ENCODE data around the gene DPP6.
"Not testable (repeated sequence)": the region's sequence is repeated elsewhere in the genome, so short reads cannot be mapped to it uniquely, and the experiment has no call there.

DPP6 gene

DNA sequence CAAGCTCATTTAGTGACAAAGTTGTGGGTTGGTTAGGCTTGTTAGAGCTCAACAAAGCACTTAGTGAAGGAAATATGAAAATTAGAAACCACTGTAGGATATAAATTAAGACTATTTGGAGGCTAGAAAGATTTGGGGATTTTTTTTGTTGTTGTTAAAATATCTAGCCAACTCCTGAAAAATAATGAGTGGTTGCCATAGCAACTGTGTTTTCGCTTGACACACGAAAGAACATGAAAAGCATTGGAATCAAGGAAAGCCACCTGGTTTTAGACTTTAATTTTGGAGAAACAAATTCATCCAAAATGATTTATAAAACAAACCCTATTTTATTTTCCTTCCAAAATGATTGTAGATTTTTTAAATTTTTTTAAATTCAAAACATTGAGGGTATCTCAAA, 26.3 kb downstream of the DPP6 start:
- not testable (repeated sequence) for DNase-seq

GRCh38 chr7:154080249-154080648, 28.1 kb downstream of the DPP6 start:
- DNase-seq: not testable (repeated sequence)

- not testable (repeated sequence) for DNase-seq
Observed at GRCh38 chr7:154087037-154087725, 35.0 kb downstream of the DPP6 start.

DNA sequence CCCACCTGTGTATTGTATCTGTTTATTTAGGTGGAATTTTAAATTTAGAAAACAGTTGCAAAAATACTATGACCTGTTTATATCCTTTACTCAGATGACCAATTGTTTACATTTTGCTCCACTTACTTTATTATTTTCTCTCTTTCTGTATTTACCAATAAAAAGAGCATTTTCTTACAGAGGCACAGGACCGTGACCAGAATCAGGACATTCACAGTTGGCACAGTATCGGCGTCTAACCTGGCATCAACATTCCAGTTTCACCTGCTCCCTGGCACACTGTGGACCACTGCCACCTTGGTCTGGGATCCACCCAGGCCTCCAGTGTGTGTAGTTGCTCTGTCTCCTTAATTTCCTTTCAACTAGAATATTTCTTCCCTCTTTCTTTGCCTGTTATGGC, 39.9 kb downstream of the DPP6 start:
- DNase-seq: not testable (repeated sequence)

DNA sequence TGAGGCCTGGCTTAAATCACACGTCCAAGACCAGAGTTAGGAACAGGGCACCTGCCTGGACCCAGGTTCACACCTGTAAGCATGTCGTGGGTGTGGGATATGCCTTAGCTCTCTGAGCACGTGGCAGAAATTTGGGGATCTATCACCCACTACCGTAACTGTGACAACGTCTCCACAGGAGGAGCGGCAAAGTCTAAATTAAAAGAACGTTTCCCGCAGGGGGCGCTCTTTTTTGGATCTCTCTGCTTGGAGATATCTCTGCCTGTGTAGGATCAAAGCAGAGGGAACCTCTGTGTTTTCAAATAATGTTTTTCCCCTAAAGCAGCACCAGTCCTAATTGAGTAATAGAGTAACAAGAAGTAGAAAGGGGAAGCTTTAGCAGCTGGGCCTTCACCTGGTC, 43.0 kb downstream of the DPP6 start:
- not testable (repeated sequence) for DNase-seq

DNA sequence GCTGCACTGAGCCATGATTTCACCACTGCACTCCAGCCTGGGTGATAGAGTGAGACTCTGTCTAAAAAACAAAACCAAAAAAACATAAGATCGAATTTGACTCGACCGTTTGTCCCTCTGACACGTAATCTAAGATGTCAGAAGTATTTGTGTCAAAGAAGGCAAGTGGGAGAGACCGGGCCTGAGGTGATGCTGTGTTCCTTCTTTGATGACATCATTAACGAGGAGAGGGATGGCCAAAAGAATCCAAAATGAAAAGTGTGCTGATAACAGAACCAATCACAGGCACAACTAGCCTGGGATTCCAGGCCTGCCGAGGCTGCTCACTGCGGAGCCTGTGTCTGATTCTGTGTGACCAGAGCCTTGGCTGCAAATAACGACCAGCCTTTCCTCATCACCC, 52.9 kb downstream of the DPP6 start:
- DNase-seq: not testable (repeated sequence)

- not testable (repeated sequence) for DNase-seq
Observed at GRCh38 chr7:154109615-154110014, 57.4 kb downstream of the DPP6 start.

DNA sequence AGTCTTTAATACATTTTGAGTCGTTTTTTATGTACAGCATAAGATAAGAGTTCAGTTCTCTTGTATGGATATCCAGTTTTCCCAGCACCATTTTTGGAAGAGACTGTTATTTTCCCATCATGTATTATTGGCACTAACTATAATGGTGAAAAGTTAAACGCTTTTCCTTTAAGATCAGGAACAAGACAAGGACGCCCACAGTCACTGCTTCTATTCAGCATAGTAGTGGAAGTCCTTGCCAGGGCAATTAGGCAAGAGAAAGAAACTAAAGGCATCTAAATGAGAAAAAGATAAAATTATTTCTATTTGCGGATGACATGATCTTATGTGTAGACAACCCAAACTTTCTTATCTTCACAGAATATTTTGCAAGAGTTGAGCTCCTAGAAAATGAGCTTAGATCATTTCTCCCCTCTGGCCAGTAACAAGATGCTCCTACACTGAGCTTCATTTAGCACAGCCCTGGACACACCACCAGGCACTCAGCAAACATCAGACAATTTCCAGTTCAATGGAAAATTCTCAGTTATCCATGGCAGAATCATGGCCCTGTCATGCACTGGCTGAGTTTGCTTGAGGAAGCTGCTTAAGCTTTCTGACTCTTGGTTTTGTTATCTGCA, 61.6 kb downstream of the DPP6 start:
- DNase-seq: not testable (repeated sequence)

DNA sequence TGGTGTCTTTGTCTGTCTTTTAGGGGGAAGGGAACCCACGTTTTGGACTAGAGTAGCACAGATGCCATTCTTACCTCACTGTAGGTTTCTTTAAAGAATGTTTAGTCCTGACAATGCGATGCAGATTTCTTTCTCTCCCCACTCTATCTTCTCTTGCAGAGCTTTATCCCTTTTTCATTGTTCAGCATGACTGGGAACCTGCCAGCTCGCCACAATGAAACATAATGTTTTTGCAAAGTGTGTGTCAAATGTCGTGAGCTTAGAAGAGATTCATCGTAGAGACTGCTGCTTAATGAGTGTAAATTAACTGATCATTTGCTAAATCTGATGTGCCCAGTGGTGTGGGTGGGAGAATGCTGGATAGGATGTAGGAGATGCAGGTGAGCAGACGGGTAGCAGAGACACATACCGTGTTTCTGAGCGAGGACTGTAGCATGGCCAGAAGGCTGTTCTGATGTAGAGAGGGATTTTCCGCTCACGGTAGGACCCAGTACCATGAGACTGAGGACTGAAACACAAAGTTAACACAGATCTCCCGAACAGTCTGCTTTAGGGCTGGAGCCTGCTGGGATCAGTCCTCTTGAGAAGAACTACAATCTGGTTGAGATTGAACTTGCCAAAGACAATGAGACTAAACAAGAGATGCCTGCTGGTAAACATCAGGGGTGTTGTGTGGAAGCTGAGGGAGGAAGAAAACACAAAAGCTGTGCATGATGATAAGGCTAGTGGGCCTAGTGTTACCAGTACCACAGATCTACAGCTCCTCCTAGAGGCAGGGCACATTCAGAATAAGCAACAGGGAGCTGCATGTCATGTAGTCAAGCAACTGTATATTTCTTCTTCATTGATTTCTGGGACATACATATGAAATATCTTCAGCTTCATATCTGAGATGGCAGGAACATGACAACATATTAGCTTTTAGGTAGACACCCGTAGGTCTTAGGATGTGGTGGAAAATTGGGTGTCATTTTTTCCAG, 65.5 kb downstream of the DPP6 start:
- not testable (repeated sequence) for DNase-seq

GRCh38 chr7:154120825-154121224, 68.6 kb downstream of the DPP6 start:
- not testable (repeated sequence) for DNase-seq

DNA sequence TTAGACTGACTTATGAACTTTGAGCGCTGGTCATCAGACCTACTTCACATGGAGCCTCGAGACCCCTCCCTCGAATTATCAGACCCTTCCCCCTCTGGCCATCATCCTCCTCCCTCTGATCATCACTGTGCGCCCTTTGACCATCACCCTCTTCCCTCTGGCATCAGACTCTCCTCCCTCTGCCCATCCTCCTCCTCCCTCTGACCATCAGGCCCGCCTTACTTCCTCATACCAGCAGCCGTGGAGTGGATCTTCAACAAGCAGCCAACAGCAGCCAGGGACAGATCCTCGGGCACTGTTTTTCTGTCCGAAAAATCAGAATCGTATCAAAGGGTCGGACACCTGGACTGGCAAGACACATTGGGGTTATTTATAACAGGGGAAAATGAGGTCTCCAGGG, 70.5 kb downstream of the DPP6 start:
- DNase-seq: not testable (repeated sequence)

GRCh38 chr7:154123397-154123796, 71.2 kb downstream of the DPP6 start:
- not testable (repeated sequence) for DNase-seq

DNA sequence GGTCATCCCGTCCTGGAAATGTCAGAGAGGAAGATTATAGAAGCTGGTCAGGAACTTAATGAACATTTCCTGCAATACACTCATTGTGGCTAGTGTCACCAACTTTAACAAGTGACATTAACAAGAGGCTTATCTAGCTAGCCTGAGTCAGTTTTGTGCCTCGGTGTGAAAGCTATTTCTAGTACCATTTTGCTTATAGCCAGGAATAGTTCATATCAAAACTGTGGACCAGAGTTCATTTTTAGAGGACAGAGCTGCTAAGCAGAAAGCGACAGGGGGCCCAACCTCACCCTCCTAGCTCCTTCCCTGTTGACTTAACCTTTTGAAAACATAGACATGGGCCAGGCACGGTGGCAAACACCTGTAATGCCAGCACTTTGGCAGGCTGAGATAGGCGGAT, 76.9 kb downstream of the DPP6 start:
- DNase-seq: not testable (repeated sequence)

DNA sequence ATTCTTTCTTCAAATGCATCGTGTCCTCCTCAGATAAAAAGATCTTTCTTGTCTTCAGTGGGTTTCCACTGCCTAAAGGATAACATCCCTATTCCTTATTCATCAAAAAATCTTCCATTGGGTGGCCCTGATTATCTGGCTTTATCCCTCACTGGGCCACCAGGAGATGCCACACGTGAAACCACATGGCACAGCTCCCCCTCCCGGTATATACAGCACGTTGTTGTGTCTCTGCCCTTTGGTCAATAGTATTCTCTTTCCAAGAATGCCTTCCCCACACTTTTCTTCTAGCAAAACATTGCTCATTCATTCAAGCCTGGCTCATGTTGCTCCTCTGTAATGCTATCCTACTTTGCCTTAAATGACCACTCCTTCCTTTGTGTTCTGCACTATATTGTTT, 80.4 kb downstream of the DPP6 start:
- not testable (repeated sequence) for DNase-seq

- DNase-seq: not testable (repeated sequence)
Observed at GRCh38 chr7:154133703-154134277, 81.6 kb downstream of the DPP6 start.

DNA sequence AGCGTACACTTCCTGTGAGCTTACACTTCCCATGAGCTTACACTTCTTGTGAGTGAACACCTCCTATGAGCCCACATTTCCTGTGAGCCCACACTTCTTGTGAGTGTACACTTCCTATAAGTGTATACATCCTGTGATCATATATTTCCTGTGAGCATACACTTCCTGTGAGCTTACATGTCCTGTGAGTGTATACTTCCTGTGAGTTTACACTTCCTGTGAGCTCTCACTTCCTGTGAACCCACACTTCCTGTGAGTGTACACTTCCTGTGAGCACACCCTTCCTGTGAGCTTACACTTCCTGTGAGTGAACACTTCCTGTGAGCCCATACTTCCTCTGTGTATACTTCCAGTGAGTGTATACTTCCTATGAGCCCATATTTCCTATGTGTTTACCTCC, 82.5 kb downstream of the DPP6 start:
- not testable (repeated sequence) for DNase-seq

GRCh38 chr7:154135646-154136045, 83.4 kb downstream of the DPP6 start:
- DNase-seq: not testable (repeated sequence)

- DNase-seq: not testable (repeated sequence)
Observed at GRCh38 chr7:154145922-154146706, 93.9 kb downstream of the DPP6 start.

DNA sequence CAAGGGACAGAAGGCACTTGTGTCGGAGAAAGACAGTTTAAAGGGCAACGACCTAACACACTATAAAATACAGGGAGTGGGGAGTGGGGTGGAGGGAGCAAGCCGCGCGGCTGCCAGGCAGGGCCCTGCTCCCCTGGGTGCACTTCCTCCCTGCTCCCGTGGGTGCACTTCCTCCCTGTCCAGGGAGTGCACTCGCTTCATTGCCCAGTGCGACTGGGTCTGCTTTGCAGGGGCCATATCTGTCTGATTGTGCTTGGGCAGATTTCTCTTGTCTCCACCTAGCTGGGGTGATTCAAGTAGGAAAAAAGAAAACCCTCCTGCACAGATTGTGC, 94.5 kb downstream of the DPP6 start:
- not testable (repeated sequence) for DNase-seq

DNA sequence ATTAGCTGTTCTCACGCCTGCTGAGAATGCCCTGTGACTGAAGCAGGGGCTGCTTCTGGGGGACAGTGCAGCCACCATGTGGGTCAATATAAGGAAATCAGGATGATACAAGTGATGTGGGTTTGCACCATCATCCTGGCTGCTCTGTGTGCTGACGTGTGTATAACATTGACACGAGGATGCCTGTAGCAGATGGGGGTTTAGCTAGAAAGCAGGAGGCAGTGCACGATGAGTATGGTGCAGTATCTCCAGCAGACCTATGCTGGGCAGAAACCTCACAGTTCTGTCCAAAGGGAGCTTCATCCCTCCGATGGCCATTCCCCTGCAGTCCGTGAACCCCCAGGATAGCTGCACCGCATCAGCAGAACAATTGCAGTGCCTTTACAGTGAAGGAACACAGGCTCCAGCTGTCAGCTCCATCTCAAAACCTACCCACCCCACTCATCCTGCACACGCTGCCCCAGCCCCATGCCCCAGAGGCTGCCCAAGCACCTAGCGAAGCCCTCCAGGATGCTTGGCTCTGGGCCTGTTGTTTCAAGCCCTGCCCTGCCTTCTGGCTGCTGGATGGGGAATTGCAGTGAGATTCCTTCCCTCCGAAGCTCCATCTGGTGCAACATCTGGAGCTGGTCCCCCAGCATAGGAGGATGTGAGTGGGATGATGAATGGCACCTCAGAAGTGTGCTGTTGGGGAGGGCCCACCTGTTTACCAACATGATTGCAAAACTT, 96.8 kb downstream of the DPP6 start:
- not testable (repeated sequence) for DNase-seq

DNA sequence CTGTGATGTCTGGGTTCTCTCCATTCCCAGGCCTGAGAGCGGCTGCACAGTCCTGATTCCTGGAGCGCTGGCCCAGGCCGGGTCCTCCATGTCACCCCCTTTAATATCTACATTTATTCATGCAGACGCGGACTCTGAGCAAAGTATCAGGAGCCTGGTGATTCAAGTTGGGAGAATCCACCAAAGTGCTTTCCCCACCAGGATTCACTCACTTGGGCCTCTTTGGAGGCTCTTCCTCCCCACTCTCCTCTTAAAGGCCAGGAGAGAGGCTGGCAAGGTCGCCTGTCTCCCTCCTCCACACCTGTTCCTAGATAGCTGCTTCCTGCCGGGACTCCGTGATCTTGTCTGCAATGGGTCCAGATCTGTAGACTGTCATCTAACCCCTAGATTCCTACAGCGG, 98.5 kb downstream of the DPP6 start:
- not testable (repeated sequence) for DNase-seq
